ENCODE measurements around the gene ENTPD6.

- TF ChIP-seq, protein P1, sequence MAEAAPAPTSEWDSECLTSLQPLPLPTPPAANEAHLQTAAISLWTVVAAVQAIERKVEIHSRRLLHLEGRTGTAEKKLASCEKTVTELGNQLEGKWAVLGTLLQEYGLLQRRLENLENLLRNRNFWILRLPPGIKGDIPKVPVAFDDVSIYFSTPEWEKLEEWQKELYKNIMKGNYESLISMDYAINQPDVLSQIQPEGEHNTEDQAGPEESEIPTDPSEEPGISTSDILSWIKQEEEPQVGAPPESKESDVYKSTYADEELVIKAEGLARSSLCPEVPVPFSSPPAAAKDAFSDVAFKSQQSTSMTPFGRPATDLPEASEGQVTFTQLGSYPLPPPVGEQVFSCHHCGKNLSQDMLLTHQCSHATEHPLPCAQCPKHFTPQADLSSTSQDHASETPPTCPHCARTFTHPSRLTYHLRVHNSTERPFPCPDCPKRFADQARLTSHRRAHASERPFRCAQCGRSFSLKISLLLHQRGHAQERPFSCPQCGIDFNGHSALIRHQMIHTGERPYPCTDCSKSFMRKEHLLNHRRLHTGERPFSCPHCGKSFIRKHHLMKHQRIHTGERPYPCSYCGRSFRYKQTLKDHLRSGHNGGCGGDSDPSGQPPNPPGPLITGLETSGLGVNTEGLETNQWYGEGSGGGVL (tag by site-specific recombination; IDR thresholded peaks at IDR 0.05): no peak
- no peak for TF ChIP-seq ZNF768 (tag by site-specific recombination; IDR thresholded peaks at IDR 0.05)
Measured at GRCh38 chr20:25196786-25197120, 1.2 kb downstream of the ENTPD6 start.

Measured in HEK293 (cell line).